Measurements from ENCODE around the gene CREB3L2. TPM values are rescaled to one million over a fixed set of nuclear protein-coding genes. Genes with fewer than 3 reads are reported as not detected.

Gene CREB3L2
- total and polyA plus RNA-seq, 8 donors, result 6.6 to 38.4 (median 32.2) TPM

GRCh38 chr7:137964824-137965545 lies 36.9 kb downstream of the CREB3L2 start:
- no peaks in the 10 kb centered on the region for H3K9me3 ChIP-seq
- WGBS, 2 donors, result 87 to 90% methylated on average over 14 of the region's 14 CpGs
- no peak for TF ChIP-seq CTCF (IDR thresholded peaks at IDR 0.05)
- H3K36me3 ChIP-seq, result no peaks in the 10 kb centered on the region
- no peaks in the 10 kb centered on the region for H3K27me3 ChIP-seq
- ATAC-seq, result no peak
- H3K4me1 ChIP-seq, result peaks cover 3 to 11% (median 3%) of the 10 kb centered on the region in 3 donors
- no peak overlapping the region for H3K4me3 ChIP-seq
- FAIRE-seq, result no peak
- H3K27ac ChIP-seq, result no peak overlapping the region
- DNase-seq, result no peak
- intact Hi-C loops (cut with DNase I), result no loop called here

- intact Hi-C loops (cut with DNase I), result no loop called here
- no peak overlapping the region for H3K4me3 ChIP-seq
- FAIRE-seq (no peak), DNase-seq (no peak), ATAC-seq (peak in 1 of 4 donors; percentile 10)
- H3K27ac ChIP-seq, result no peak overlapping the region
- H3K4me1 ChIP-seq, result peaks cover 0 to 13% (median 0%) of the 10 kb centered on the region in 3 donors
- TF ChIP-seq CTCF (IDR thresholded peaks at IDR 0.05), result no peak
- H3K9me3 ChIP-seq, result no peaks in the 10 kb centered on the region
- WGBS, 2 donors, result 58 to 64% methylated on average over 7 of the region's 7 CpGs
- no peaks in the 10 kb centered on the region for H3K27me3 ChIP-seq
- no peaks in the 10 kb centered on the region for H3K36me3 ChIP-seq
Observed at GRCh38 chr7:137962875-137963507, 38.9 kb downstream of the CREB3L2 start.

- 78 to 81% methylated on average over 5 of the region's 5 CpGs for WGBS, 2 donors
- intact Hi-C loops (cut with DNase I), result no loop called here
- FAIRE-seq, result no peak
Observed at GRCh38 chr7:137962491-137962874, 39.4 kb downstream of the CREB3L2 start.

GRCh38 chr7:137961200-137962177 lies 40.4 kb downstream of the CREB3L2 start:
- Histone ChIP-seq H3K36me3 (no peaks in the 10 kb centered on the region), H3K4me3 (no peak overlapping the region), H3K9me3 (no peaks in the 10 kb centered on the region), H3K4me1 (peaks cover 0 to 7% (median 0%) of the 10 kb centered on the region in 3 donors), H3K27ac (no peak overlapping the region), H3K27me3 (no peaks in the 10 kb centered on the region)
- no peak for FAIRE-seq
- 92 to 96% methylated on average over 11 of the region's 11 CpGs for WGBS, 2 donors
- peak in 2 of 4 donors; percentile 44 to 63 for ATAC-seq
- TF ChIP-seq CTCF (IDR thresholded peaks at IDR 0.05), result no peak
- no peak for DNase-seq
- intact Hi-C loops (cut with DNase I), result no loop called here

More at GRCh38 chr7:137962491-137962874, 39.4 kb downstream of the CREB3L2 start:
- Histone ChIP-seq H3K4me3 (no peak overlapping the region), H3K9me3 (no peaks in the 10 kb centered on the region), H3K4me1 (peaks cover 0 to 9% (median 0%) of the 10 kb centered on the region in 3 donors), H3K27ac (no peak overlapping the region), H3K36me3 (no peaks in the 10 kb centered on the region), H3K27me3 (no peaks in the 10 kb centered on the region)
- ATAC-seq, result no peak
- no peak for DNase-seq
- no peak for TF ChIP-seq CTCF (IDR thresholded peaks at IDR 0.05)
